CD4-positive, alpha-beta T cell (primary cell): ENCODE measurements around the gene VSIG10. TPM values are rescaled to one million over a fixed set of nuclear protein-coding genes. Genes with fewer than 3 reads are reported as not detected.
"Not testable (repeated sequence)": the region's sequence is repeated elsewhere in the genome, so short reads cannot be mapped to it uniquely, and the experiment has no call there.

Experiments used
- ATAC-seq: fragments of 200-7000 bp; cut with Tn5 transposase; one replicate; pipeline ENCODE4 v1.10.0; 2022; ENCODE audit warnings: mild to moderate bottlenecking; ENCODE audit not compliant: poor library complexity
- CTCF ChIA-PET: fragments of 350-600 bp; sonication (Branson Sonifier 250); formaldehyde crosslinking; loops from one replicate; lab custom pipeline; 2021; ENCODE audit warnings: antibody characterized with exemption, inconsistent platforms; lab: Charles Lee
- POLR2A ChIA-PET: fragments of 350-600 bp; sonication (Branson Sonifier 250); formaldehyde crosslinking; loops from one replicate; lab custom pipeline; 2021; ENCODE audit warnings: antibody characterized with exemption, inconsistent platforms; lab: Charles Lee
- DNase-seq, 14 experiments: peaks; one replicate each; pipeline ENCODE4 v3.0.0-alpha.2; 2013 to 2020; ENCODE audit warnings: mixed read lengths in 2 of 14
- H3K27ac ChIP-seq, 2 donors: one replicate each; pipeline versions ENCODE4 v1.5.1 to v1.7.0; 2013; ENCODE audit warnings: low read length in 2 of 2, low read depth in 1 of 2, mild to moderate bottlenecking in 1 of 2
- H3K27me3 ChIP-seq, 2 experiments: 1 replicate in 1 of 2; 2 replicates in 1 of 2; pipeline versions ENCODE4 v1.6.1 to v1.7.0; 2013; ENCODE audit warnings: low read length in 2 of 2, control low read depth in 1 of 2, mild to moderate bottlenecking in 1 of 2, moderate library complexity in 1 of 2; ENCODE audit not compliant: insufficient read depth in 2 of 2, control insufficient read depth in 1 of 2
- H3K36me3 ChIP-seq: one replicate; pipeline ENCODE4 v1.6.1; 2013; ENCODE audit warnings: low read length, control low read depth; ENCODE audit not compliant: insufficient read depth
- H3K4me1 ChIP-seq: one replicate; pipeline ENCODE4 v1.6.1; 2013; ENCODE audit warnings: low read length, control low read depth; ENCODE audit not compliant: insufficient read depth
- H3K4me3 ChIP-seq: one replicate; pipeline ENCODE4 v1.5.1; 2013; ENCODE audit warnings: mild to moderate bottlenecking, low read length, moderate library complexity
- H3K9me3 ChIP-seq, 2 experiments: 1 replicate in 1 of 2; 2 replicates in 1 of 2; pipeline versions ENCODE4 v1.6.1 to v1.7.0; 2013; ENCODE audit warnings: low read length in 2 of 2, mild to moderate bottlenecking in 2 of 2, control low read depth in 1 of 2, moderate library complexity in 1 of 2; ENCODE audit not compliant: control insufficient read depth in 1 of 2, insufficient read depth in 1 of 2
- H3K27ac Mint-ChIP-seq: one replicate; pipeline ENCODE4 v1.8.0; 2020; ENCODE audit warnings: mixed read lengths
- H3K27me3 Mint-ChIP-seq: one replicate; pipeline ENCODE4 v1.8.0; 2021; ENCODE audit warnings: mixed read lengths
- H3K36me3 Mint-ChIP-seq: one replicate; pipeline ENCODE4 v1.8.0; 2021; ENCODE audit warnings: low read depth, mixed read lengths
- H3K4me1 Mint-ChIP-seq: one replicate; pipeline ENCODE4 v1.8.0; 2021; ENCODE audit warnings: low read depth, mixed read lengths
- H3K4me3 Mint-ChIP-seq: one replicate; pipeline ENCODE4 v1.8.0; 2020; ENCODE audit warnings: mild to moderate bottlenecking, mixed read lengths
- H3K9me3 Mint-ChIP-seq: one replicate; pipeline ENCODE4 v1.8.0; 2020; ENCODE audit warnings: mixed read lengths
- CTCF ChIP-seq: fragments of 200-600 bp; IDR thresholded peaks from one replicate; pipeline ENCODE4 v1.8.0; 2022; ENCODE audit warnings: antibody characterized with exemption, mild to moderate bottlenecking
- intact Hi-C, 2 experiments: fragments of 100-400 bp; cut with DNase I in 1 of 2; cut with micrococcal nuclease in 1 of 2; formaldehyde crosslinking; loops; one replicate each; pipeline versions ENCODE4 v1.15.1 to v1.9.0; 2023 to 2025; cut with DNase I, micrococcal nuclease
- total RNA-seq, 174 experiments: library from RNA in 2 of 174; stranded (reverse) in 2 of 174; gene quantifications; one replicate each; pipeline ENCODE4 v1.2.3 and lab custom pipeline; 2021 to 2026

Gene VSIG10
- total RNA-seq, 2 experiments from 2014 or later = 2.2 TPM

GRCh38 chr12:118082161-118082560 lies 21.6 kb downstream of the VSIG10 start:
- Mint-ChIP-seq H3K36me3 (no peaks in the 10 kb centered on the region), H3K4me1 (no peaks in the 10 kb centered on the region), H3K4me3 (no peak overlapping the region), H3K9me3 (no peaks in the 10 kb centered on the region), H3K27me3 (no peaks in the 10 kb centered on the region), H3K27ac (no peak overlapping the region)
- Histone ChIP-seq H3K4me3 (no peak overlapping the region), H3K27me3 (no peaks in the 10 kb centered on the region), H3K27ac (no peak overlapping the region), H3K4me1 (no peaks in the 10 kb centered on the region), H3K36me3 (no peaks in the 10 kb centered on the region), H3K9me3 (no peaks in the 10 kb centered on the region)
- CTCF ChIA-PET = interaction anchor here (0.7 kb wide), 1 partner anchor 872 kb away, joined by 3 read pairs; no protein-coding TSS in a partner anchor
- intact Hi-C loops = no loop called here
- no peak for ATAC-seq
- no peak for DNase-seq
- TF ChIP-seq CTCF = no peak
- POLR2A ChIA-PET = no interaction called here

GRCh38 chr12:118081521-118081920 lies 22.3 kb downstream of the VSIG10 start:
- H3K27me3 Mint-ChIP-seq, H3K27ac Mint-ChIP-seq, POLR2A ChIA-PET, H3K36me3 Mint-ChIP-seq, H3K27ac ChIP-seq, H3K9me3 Mint-ChIP-seq, H3K4me1 Mint-ChIP-seq, ATAC-seq, H3K36me3 ChIP-seq, H3K4me3 ChIP-seq, H3K27me3 ChIP-seq, DNase-seq, H3K4me3 Mint-ChIP-seq, H3K9me3 ChIP-seq, H3K4me1 ChIP-seq, intact Hi-C loops: not testable (repeated sequence)
- CTCF ChIA-PET = interaction anchor here (0.7 kb wide), 1 partner anchor 872 kb away, joined by 3 read pairs; no protein-coding TSS in a partner anchor

GRCh38 chr12:118073768-118074167 lies 30.0 kb downstream of the VSIG10 start:
- CTCF ChIA-PET = no interaction called here
- POLR2A ChIA-PET = no interaction called here
- ATAC-seq = no peak
- H3K36me3 Mint-ChIP-seq = no peaks in the 10 kb centered on the region
- no peak for TF ChIP-seq CTCF
- no peaks in the 10 kb centered on the region for H3K9me3 Mint-ChIP-seq
- no peak for DNase-seq
- H3K27ac ChIP-seq = no peak overlapping the region
- H3K4me3 Mint-ChIP-seq = no peak overlapping the region
- no peak overlapping the region for H3K4me3 ChIP-seq
- no peaks in the 10 kb centered on the region for H3K9me3 ChIP-seq
- no peaks in the 10 kb centered on the region for H3K27me3 Mint-ChIP-seq
- no peaks in the 10 kb centered on the region for H3K4me1 ChIP-seq
- H3K27ac Mint-ChIP-seq = no peak overlapping the region
- no peaks in the 10 kb centered on the region for H3K4me1 Mint-ChIP-seq
- intact Hi-C loops = no loop called here
- H3K36me3 ChIP-seq = no peaks in the 10 kb centered on the region
- no peaks in the 10 kb centered on the region for H3K27me3 ChIP-seq

GRCh38 chr12:118070650-118071049 lies 33.2 kb downstream of the VSIG10 start:
- intact Hi-C loops = no loop called here
- POLR2A ChIA-PET = no interaction called here
- no peak for TF ChIP-seq CTCF

More at GRCh38 chr12:118070650-118071049, 33.2 kb downstream of the VSIG10 start:
- no peaks in the 10 kb centered on the region for H3K9me3 ChIP-seq
- CTCF ChIA-PET = no interaction called here
- Mint-ChIP-seq H3K27me3 (no peaks in the 10 kb centered on the region), H3K27ac (no peak overlapping the region), H3K4me1 (peaks cover 3% of the 10 kb centered on the region), H3K9me3 (no peaks in the 10 kb centered on the region), H3K4me3 (no peak overlapping the region), H3K36me3 (no peaks in the 10 kb centered on the region)
- no peak overlapping the region for H3K27ac ChIP-seq
- ATAC-seq (no peak), DNase-seq (no peak)
- no peaks in the 10 kb centered on the region for H3K4me1 ChIP-seq
- no peak overlapping the region for H3K4me3 ChIP-seq
- H3K36me3 ChIP-seq = no peaks in the 10 kb centered on the region
- H3K27me3 ChIP-seq = no peaks in the 10 kb centered on the region
